Lung (tissue), 12 donors: ENCODE measurements around the gene PLPPR1. TPM values are rescaled to one million over a fixed set of nuclear protein-coding genes. Genes with fewer than 3 reads are reported as not detected.

Experiments used
- ATAC-seq: fragments of 200-7000 bp; cut with Tn5 transposase; one replicate; pipeline ENCODE4 v1.9.1; 2020; ENCODE audit warnings: moderate number of reproducible peaks; ENCODE audit not compliant: insufficient read depth, low FRiP score
- DNase-seq, 3 donors: peaks; one replicate each; pipeline ENCODE4 v3.0.0-alpha.2; 2013 to 2017
- H3K27ac ChIP-seq, 2 donors: one replicate each; pipeline ENCODE4 v1.5.1; 2013; ENCODE audit warnings: mild to moderate bottlenecking in 2 of 2, moderate library complexity in 2 of 2, control low read depth in 1 of 2, inconsistent platforms in 1 of 2, low read depth in 1 of 2, low read length in 1 of 2
- H3K27me3 ChIP-seq, 3 donors: one replicate each; pipeline ENCODE4 v1.5.1; 2013; ENCODE audit warnings: low read length in 2 of 3; ENCODE audit not compliant: control insufficient read depth in 3 of 3, insufficient read depth in 3 of 3
- H3K36me3 ChIP-seq, 4 donors: one replicate each; pipeline ENCODE4 v1.5.1; 2013; ENCODE audit warnings: low read length in 4 of 4, mild to moderate bottlenecking in 1 of 4, moderate library complexity in 1 of 4; ENCODE audit not compliant: control insufficient read depth in 4 of 4, insufficient read depth in 4 of 4
- H3K4me1 ChIP-seq, 5 donors: one replicate each; pipeline ENCODE4 v1.5.1; 2013; ENCODE audit warnings: low read length in 5 of 5, mild to moderate bottlenecking in 2 of 5, moderate library complexity in 1 of 5; ENCODE audit not compliant: control insufficient read depth in 5 of 5, insufficient read depth in 5 of 5
- H3K4me3 ChIP-seq: one replicate; pipeline ENCODE4 v1.5.1; 2013; ENCODE audit warnings: mild to moderate bottlenecking, control low read depth, moderate library complexity
- H3K9ac ChIP-seq, 2 donors: one replicate each; pipeline ENCODE4 v1.5.1; 2013; ENCODE audit warnings: low read length in 2 of 2, control low read depth in 1 of 2; ENCODE audit not compliant: insufficient read depth in 1 of 2
- H3K9me3 ChIP-seq, 4 donors: one replicate each; pipeline ENCODE4 v1.5.1; 2013; ENCODE audit warnings: low read length in 3 of 4, mild to moderate bottlenecking in 1 of 4, moderate library complexity in 1 of 4; ENCODE audit not compliant: control insufficient read depth in 4 of 4, insufficient read depth in 3 of 4
- CTCF ChIP-seq: IDR thresholded peaks from 2 replicates; pipeline ENCODE4 v1.5.1; 2012; ENCODE audit warnings: mild to moderate bottlenecking; ENCODE audit errors: control extremely low read depth, extremely low read depth
- WGBS, 2 donors: extraction: QIAGEN DNeasy Blood & Tissue Kit; methylation state at CpG; one replicate each; pipeline ENCODE4 v1.1.7; 2013; 5-methylcytosine and 5-hydroxymethylcytosine counted together
- polyA plus RNA-seq, 2 donors: library from polyadenylated mRNA; stranded (reverse); fragments of 200-250 nt; gene quantifications; one replicate each; pipeline ENCODE4 v1.2.1, GENCODE V29; 2013
- total RNA-seq, 2 donors: library from RNA; depleted of rRNA in 1 of 2; stranded (reverse); fragments of >200 nt in 1 of 2; gene quantifications; one replicate each; pipeline ENCODE4 v1.2.1, GENCODE V29; 2014 to 2021
- donor health status: control.
- donor health status: control.
- donor health status: Bipolar disorder and iron deficiency.
- donor health status: healthy.
- donor health status: DM: yes; HTN: yes; CAD: no.

Gene PLPPR1
- total and polyA plus RNA-seq, 4 donors = 0.91 to 8.4 (median 3.7) TPM

DNA sequence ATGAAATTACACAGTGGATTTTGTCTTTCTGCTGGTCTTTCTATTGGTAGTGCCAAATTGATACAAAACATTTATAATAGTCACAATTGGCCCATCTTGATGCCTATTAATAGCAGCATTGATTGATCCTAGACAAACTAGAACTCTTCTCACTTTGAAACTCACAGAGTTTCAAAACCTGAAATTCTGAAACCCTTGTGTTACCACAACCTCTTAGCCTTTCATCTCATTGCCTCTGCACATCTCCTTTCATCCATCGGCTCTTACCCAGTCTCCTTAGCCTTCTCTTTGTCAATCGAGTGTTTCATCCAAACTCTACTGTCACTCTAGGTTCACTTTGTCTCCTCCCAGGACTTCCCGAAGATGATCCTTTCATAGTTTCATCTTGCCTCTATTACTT is 22.1 kb downstream of the PLPPR1 start:
- no peak overlapping the region for H3K27ac ChIP-seq
- WGBS, 2 donors = 89 to 91% methylated on average over 3 of the region's 3 CpGs
- no peaks in the 10 kb centered on the region for H3K9me3 ChIP-seq
- DNase-seq = no peak
- H3K27me3 ChIP-seq = peaks cover 0 to 4% (median 0%) of the 10 kb centered on the region in 3 donors
- H3K9ac ChIP-seq = no peak overlapping the region
- H3K36me3 ChIP-seq = no peaks in the 10 kb centered on the region
- no peak for TF ChIP-seq CTCF
- no peak overlapping the region for H3K4me3 ChIP-seq
- no peaks in the 10 kb centered on the region for H3K4me1 ChIP-seq
- ATAC-seq = no peak

- H3K36me3 ChIP-seq = no peaks in the 10 kb centered on the region
- peaks cover 0 to 4% (median 0%) of the 10 kb centered on the region in 3 donors for H3K27me3 ChIP-seq
- no peak for DNase-seq
- H3K9ac ChIP-seq = no peak overlapping the region
- no peak overlapping the region for H3K27ac ChIP-seq
- no peak for ATAC-seq
- TF ChIP-seq CTCF = no peak
- no peaks in the 10 kb centered on the region for H3K4me1 ChIP-seq
- no peaks in the 10 kb centered on the region for H3K9me3 ChIP-seq
- WGBS, 2 donors = 42 to 51% methylated on average over 8 of the region's 8 CpGs
- no peak overlapping the region for H3K4me3 ChIP-seq
Measured at GRCh38 chr9:101054657-101055056, 26.1 kb downstream of the PLPPR1 start.

- H3K4me1 ChIP-seq = no peaks in the 10 kb centered on the region
- TF ChIP-seq CTCF = no peak
- ATAC-seq = no peak
- no peaks in the 10 kb centered on the region for H3K36me3 ChIP-seq
- H3K9me3 ChIP-seq = no peaks in the 10 kb centered on the region
- H3K27me3 ChIP-seq = peaks cover 0 to 4% (median 0%) of the 10 kb centered on the region in 3 donors
- no peak overlapping the region for H3K9ac ChIP-seq
- H3K27ac ChIP-seq = no peak overlapping the region
- DNase-seq = no peak
- 85 to 92% methylated on average over 3 of the region's 3 CpGs for WGBS, 2 donors
- H3K4me3 ChIP-seq = no peak overlapping the region
Measured at GRCh38 chr9:101055516-101055915, 27.0 kb downstream of the PLPPR1 start.

GRCh38 chr9:101062686-101063085 is 34.2 kb downstream of the PLPPR1 start:
- Histone ChIP-seq H3K27me3 (no peaks in the 10 kb centered on the region), H3K36me3 (no peaks in the 10 kb centered on the region), H3K9me3 (no peaks in the 10 kb centered on the region), H3K9ac (no peak overlapping the region), H3K27ac (no peak overlapping the region), H3K4me1 (no peaks in the 10 kb centered on the region), H3K4me3 (no peak overlapping the region)
- DNase-seq = no peak
- 94 to 97% methylated on average over 1 of the region's 1 CpG for WGBS, 2 donors
- TF ChIP-seq CTCF = no peak
- no peak for ATAC-seq
